GM10248 (cell line): ENCODE results near the gene APBA1.

Source experiments
- CTCF ChIA-PET: fragments of 300-600 bp; sonication (Branson Sonifier 250); formaldehyde crosslinking; extraction: SDS; loops from one replicate; lab custom pipeline; 2021; ENCODE audit warnings: antibody characterized with exemption; lab: Yijun Ruan, JAX
- POLR2A ChIA-PET: fragments of 350-650 bp; sonication (Branson Sonifier 250); formaldehyde crosslinking; extraction: SDS; loops from one replicate; lab custom pipeline; 2020; ENCODE audit warnings: antibody characterized with exemption; lab: Yijun Ruan, JAX
- DNase-seq: peaks from one replicate; pipeline ENCODE4 v3.0.0; 2012; ENCODE audit errors: extremely low spot score
- TF ChIP-seq, protein P1 (sequence below): IDR thresholded peaks from 2 replicates; pipeline ENCODE4 v1.5.1; 2012; ENCODE audit warnings: mild to moderate bottlenecking, low read depth; ENCODE audit errors: extremely low read depth, missing control alignments, control extremely low read depth

Gene APBA1

DNA sequence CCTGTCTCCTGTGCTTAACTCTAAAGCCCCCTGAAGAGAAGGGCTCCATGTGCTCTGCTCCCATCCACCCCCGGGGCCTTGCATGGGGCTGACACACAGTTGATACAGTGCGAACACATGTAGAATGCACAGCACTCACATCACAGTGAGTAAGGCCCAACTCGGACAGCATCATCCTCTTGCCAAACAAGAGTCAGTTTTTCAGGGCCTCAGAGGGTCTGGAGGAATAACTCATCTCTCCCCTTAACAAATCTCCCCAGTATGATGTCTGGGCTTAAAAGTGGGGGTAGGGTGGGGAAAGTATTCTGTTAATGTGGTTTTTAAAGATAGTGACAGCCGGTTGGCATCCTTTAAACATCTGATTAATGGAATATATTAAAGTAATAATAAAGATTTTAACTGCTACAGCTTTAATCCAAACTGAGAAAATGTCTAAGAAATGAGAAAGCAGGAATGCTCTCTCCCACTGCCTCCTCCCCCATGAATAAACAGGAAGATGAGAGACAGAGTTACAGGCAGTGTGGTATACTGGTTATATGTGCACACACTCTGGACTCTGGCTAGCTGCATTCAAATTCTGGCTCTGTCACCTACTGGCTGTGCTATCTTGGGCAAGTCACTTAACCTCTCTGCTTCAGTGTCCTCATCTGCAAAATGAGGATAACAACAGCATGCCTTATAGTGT lies 22.5 kb downstream of the APBA1 start:
- no peak for DNase-seq
- POLR2A ChIA-PET: no interaction called here
- TF ChIP-seq, protein P1, sequence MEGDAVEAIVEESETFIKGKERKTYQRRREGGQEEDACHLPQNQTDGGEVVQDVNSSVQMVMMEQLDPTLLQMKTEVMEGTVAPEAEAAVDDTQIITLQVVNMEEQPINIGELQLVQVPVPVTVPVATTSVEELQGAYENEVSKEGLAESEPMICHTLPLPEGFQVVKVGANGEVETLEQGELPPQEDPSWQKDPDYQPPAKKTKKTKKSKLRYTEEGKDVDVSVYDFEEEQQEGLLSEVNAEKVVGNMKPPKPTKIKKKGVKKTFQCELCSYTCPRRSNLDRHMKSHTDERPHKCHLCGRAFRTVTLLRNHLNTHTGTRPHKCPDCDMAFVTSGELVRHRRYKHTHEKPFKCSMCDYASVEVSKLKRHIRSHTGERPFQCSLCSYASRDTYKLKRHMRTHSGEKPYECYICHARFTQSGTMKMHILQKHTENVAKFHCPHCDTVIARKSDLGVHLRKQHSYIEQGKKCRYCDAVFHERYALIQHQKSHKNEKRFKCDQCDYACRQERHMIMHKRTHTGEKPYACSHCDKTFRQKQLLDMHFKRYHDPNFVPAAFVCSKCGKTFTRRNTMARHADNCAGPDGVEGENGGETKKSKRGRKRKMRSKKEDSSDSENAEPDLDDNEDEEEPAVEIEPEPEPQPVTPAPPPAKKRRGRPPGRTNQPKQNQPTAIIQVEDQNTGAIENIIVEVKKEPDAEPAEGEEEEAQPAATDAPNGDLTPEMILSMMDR: no peak
- CTCF ChIA-PET: no interaction called here

DNA sequence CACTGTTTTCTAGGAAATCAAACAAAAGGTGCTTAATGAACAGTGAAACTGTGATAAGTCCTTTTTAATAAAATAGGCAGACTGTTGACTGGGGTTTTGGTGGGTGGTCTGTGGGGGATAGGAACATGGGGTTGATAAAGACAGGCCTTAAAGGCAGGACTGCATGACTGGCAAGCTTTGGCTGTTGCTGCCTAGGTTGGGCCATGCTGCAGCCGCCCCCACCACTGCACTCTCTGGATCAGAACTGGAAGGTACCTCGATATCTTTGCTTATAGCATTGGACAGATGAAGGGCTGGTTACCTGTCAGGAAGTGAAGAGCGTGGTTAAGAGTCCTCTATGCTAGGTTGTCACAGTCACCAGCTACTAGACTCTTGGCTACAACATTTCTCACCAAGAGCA lies 24.4 kb downstream of the APBA1 start:
- ChIA-PET CTCF (interaction anchor here (1.3 kb wide), 1 partner anchor 25 kb away, joined by 6 read pairs; the partner anchor contains the start of gene APBA1), POLR2A (no interaction called here)
- TF ChIP-seq, protein P1: no peak
- no peak for DNase-seq

DNA sequence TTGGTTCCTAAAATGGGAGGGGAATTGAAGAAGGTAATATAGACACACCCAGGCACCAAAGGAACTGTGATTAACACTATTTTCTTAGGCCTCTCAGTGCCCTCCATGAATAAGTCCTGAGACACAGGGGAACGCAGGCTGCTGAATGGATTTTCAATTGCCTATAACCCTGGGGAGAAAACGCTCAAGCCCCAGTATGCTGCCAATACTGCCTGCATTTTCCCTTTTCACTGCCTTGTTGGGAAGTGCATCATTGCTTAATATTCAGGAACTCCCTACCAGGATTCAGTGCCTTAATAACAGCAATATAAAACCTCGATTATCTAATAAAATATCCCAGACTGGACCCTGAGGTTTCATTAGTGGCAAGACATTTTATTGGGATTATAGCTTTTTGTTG lies 25.4 kb downstream of the APBA1 start:
- TF ChIP-seq, protein P1: no peak
- no peak for DNase-seq
- POLR2A ChIA-PET: no interaction called here
- CTCF ChIA-PET: interaction anchor here (1.3 kb wide), 1 partner anchor 26 kb away, joined by 6 read pairs; the partner anchor contains the start of gene APBA1

GRCh38 chr9:69645488-69645887 lies 26.7 kb downstream of the APBA1 start:
- TF ChIP-seq, protein P1: no peak
- no peak for DNase-seq
- POLR2A ChIA-PET: no interaction called here
- CTCF ChIA-PET: interaction anchor here (1.1 kb wide), 1 partner anchor 11 kb away, joined by 4 read pairs; no protein-coding TSS in a partner anchor

- ChIA-PET POLR2A (no interaction called here), CTCF (interaction anchor here (1.0 kb wide), 1 partner anchor 30 kb away, joined by 4 read pairs; no protein-coding TSS in a partner anchor)
- TF ChIP-seq, protein P1: no peak
- no peak for DNase-seq
Observed at GRCh38 chr9:69643098-69643497, 29.1 kb downstream of the APBA1 start.

GRCh38 chr9:69637817-69638200 lies 34.4 kb downstream of the APBA1 start:
- POLR2A ChIA-PET: no interaction called here
- CTCF ChIA-PET: interaction anchor here (0.9 kb wide), 1 partner anchor 10 kb away, joined by 3 read pairs; no protein-coding TSS in a partner anchor
- no peak for DNase-seq
- TF ChIP-seq, protein P1: no peak
